Hematopoietic multipotent progenitor cell treated with erythropoietin and hydrocortisone succinate and interleukin-3 and kit ligand, for 17 days (in vitro differentiated cells): ENCODE data around the gene MAST3.

ENCODE experiments used
- DNase-seq: peaks from one replicate; pipeline ENCODE4 v3.0.0-alpha.2; 2015; ENCODE audit warnings: low spot score

MAST3 gene

DNA sequence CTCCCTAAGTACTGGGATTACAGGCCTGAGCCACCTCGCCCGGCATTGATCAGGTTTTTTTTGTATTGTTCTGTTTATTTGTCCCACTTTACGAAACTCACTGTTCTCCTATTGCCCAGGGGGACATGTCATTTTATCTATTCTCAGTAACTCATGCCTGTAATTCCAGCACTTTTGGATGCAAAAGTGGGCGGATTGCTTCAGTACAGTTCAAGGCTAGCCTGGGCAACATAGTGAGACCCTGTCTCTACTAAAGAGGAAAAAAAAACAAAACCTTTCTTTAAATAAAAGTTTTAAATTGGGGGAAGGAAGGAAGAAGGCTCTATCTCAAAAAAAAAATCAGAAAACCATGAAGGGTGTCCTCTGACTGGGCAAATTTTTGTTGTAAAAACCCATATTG, 92.7 kb downstream of the MAST3 start:
- DNase-seq = no peak

DNA sequence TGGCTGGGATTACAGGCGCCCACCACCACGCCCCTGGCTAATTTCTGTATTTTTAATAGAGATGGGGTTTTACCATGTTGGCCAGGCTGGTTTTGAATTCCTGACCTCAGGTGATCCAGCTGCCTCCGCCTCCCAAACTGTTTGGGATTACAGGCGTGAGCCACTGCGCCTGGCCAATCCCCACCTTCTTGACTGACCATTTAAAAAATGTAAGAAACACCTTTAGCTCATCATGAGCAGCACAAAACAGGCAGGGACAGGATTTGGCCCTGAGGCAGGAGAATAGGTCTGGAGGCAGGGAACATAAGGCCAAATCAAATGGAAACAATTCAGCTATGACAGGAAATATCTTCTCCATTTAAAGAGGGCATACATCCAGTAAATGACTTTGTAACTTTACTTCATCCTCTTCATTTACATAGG, 94.1 kb downstream of the MAST3 start:
- DNase-seq = no peak

DNA sequence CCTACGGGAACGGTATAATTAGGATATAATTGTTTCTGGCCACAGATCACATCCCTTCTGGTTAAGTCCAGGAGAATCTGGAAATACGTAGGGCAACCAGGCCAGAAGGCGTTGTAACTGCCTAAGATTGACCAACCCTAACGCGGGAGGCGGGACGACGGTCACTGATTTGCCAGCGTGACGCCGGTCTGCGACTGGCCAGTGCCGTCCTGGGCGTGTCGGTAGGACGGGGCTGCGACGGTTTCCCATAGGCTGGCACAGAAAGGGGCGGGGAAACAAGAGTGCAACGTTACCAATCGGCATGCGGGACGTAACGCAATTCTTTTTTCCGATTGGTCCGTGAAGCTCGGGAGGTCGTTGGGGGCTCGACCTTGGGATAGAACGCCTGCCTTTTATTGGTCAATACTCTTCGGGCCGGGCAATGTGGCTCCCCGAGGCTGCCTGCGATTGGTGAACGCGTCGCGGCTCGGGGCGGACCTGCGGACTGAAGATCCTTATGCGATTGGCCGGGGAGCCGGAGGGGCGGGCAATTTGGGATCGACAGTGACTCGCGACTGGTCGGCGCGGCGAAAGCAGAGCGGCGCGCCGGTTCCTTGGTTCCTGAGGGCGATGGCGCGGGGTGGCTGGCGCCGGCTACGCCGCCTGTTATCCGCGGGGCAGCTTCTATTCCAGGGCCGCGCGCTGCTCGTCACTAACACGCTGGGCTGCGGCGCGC, 95.3 kb downstream of the MAST3 start, which contains the start of gene MPV17L2:
Gene MPV17L2 (plus strand): TSS at position 546 of the 715 bp plus-strand sequence. CDS start 64 bp downstream, at position 610.
- DNase-seq = peak; percentile 100

DNA sequence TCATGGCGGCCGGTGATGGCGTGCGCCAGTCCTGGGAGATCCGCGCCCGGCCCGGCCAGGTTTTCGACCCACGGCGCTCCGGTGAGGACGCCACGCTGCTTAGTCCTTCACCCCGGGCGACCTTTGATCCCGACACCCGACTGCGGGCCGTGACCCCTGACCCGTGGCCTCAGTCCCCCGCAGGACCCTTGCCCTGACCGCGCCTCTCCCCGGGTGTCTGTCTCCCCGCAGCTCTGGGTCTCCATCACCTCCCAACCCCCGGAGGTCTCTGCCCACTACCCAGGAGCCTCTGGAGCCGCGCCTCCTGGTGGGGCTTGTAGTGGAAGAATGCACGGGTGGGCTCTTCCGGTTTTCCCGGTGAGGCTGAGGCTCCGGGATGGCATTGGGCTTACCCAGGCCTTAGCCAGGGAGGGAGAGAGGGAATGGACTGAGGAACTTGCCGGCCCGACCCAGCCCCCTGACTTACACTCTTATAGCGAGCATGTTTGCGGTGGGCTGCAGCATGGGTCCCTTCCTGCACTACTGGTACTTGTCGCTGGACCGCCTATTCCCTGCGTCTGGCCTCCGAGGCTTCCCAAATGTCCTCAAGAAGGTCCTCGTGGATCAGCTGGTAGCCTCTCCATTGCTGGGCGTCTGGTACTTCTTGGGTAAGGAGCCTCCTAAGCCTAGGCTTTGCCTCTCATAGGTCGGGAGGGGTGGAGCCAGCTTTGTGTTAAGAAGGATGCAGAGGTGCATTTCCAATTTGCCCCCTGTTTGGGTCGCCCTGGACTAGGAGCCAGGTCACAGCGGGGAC, 96.0 kb downstream of the MAST3 start:
- DNase-seq = no peak

DNA sequence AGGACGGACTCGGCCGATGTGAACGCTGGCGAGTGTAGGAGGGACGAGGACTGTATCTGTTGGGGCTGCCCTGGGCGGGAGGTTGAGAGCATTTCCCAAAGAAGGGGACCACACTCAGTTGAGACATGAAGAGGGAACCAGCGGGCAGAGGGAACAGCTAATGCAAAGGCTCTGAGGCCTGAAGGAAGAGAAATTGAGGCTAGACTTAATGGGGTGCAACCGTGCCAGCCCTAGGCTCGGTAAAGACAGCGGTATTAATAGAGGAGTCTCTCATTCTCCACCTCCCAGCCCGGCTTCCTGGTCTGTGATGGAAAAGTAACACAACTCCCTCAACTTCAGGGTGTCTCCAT, 96.6 kb downstream of the MAST3 start:
- DNase-seq = no peak

DNA sequence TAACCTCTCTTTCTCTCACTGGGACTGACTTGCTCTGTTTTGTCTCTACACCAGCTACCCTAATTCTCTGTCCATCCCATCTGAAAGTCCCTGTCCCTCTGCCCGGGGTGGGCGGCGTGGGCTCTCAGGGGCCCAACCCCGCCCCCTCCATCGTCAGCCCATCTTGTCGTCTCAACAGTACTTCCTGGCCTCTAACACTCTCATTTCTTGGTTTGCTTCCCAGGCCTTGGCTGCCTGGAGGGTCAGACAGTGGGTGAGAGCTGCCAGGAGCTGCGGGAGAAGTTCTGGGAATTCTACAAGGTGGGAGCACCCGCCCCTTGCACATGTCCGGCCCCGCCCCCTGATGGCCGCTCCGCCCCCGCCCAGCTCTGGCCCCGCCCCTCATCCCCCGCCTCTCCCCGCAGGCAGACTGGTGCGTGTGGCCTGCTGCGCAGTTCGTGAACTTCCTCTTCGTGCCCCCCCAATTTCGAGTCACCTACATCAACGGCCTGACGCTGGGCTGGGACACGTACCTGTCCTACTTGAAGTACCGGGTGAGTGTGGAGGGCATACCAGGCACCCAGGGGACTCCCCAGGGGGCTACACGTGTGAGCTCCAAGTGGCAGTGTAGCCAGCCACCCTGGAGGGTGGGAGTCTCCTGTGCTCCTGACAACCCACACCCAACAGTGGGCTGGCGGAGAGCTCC, 97.1 kb downstream of the MAST3 start:
- DNase-seq = peak; percentile 29

DNA sequence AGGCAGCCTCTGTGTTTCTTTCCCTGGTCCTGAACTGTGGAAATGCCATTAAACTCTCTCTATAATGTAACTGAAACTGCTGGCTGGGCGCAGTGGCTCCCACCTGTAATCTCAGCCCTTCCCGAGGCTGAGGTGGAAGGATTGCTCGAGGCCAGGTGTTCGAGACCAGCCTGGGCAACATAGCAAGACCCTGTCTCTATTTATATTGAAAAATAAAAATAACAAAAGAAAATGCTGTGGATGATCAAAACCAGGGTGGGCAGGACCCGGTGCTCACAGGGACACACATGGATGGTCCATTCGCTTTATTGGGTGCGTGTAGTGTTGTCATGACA, 98.9 kb downstream of the MAST3 start:
- DNase-seq = no peak

DNA sequence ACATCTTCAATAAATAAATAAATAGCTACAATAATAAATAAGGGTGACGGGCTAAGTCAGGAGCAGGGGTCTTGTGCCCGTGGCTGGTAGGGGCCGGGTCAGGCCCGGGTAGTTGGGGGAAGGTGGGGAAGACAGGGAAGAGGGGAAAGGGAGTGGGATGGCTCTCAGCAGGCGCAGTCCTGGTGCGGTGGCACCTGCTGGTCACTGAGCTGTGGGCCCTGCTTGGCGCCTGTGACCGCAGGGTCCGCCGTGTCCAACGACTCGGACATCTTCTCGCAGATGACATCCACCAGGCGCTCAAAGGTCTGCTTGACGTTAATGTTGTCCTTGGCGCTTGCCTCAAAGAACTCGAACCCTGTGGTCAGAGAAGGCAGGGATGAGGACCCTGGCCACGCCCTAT, 99.7 kb downstream of the MAST3 start:
- no peak for DNase-seq

DNA sequence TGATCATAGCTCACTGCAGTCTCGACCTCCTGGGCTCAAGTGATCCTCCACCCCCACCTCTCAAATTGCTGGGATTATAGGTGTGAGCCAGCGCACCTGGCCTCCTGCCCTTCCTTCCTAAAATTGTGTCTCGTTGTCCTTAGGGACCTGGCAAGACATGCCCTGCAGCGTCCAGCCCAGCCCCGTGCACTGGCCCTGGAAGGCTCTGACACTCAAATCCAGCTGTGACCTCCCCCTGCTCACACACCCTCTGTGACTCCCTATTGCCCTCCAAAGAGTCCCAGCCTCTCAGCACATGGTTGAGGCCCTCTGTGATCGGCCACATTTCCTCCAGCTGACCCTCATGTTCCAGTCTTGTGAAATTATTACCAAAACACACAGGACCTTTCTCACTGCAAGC, 100.4 kb downstream of the MAST3 start:
- DNase-seq = no peak

DNA sequence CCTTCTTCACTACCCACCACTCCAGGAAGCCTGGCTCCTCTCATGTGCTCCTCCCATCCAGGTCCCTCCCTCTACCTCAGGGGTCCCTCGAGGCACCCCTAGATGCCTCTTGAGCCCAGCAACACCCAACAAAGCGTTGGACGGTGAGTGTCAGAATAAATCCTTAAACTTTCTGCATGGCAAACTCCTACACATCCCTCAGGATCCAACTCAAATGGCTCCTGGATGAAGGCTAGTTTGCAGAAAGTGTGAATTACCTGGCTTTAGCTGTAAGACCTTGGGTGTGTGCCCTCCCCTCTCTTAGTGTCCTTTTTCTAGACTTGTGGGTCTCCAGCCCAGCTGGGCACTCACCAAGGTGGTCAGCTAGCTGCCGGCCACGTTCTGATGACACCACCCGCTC, 100.8 kb downstream of the MAST3 start:
- no peak for DNase-seq
